Fibroblast of villous mesenchyme (primary cell): ENCODE results near the gene KIAA0753. TPM values are rescaled to one million over a fixed set of nuclear protein-coding genes. Genes with fewer than 3 reads are reported as not detected.

Source experiments
- DNase-seq: peaks from one replicate; pipeline ENCODE4 v3.0.0-alpha.2; 2010; ENCODE audit warnings: low read depth
- H3K4me3 ChIP-seq: 2 replicates; pipeline ENCODE4 v1.5.1; 2011; ENCODE audit warnings: low read depth, mild to moderate bottlenecking, low read length
- total RNA-seq: library from RNA; depleted of rRNA; stranded (reverse); fragments of >200 nt; gene quantifications from 2 replicates; pipeline ENCODE4 v1.2.3, GENCODE V29; 2012
- TF ChIP-seq, protein P1 (sequence below): IDR thresholded peaks from 2 replicates; pipeline ENCODE4 v1.5.1; 2012; ENCODE audit warnings: low read depth, mild to moderate bottlenecking, low read length; ENCODE audit not compliant: insufficient read depth

KIAA0753 gene
- total RNA-seq, 1 donor, result 23.3 TPM

DNA sequence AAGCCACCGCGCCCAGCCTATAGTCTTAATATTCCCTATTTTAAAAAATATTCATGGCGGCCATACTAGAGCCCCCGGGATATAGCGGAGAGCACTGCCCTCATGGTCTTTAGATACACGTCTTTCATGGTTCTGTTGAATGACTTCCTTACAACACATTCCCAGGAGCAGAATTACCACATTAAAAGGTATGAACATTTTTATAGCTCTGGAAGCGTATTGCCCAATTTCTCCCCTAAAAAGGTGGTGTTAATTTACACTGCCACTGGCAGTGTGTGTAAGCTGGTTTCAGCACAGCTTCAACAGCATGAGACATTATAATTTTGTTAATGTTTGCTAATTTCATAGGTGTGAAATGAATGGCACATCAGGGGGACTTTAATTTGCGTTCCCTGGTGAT is 30.1 kb upstream of the KIAA0753 start:
- TF ChIP-seq, protein P1, sequence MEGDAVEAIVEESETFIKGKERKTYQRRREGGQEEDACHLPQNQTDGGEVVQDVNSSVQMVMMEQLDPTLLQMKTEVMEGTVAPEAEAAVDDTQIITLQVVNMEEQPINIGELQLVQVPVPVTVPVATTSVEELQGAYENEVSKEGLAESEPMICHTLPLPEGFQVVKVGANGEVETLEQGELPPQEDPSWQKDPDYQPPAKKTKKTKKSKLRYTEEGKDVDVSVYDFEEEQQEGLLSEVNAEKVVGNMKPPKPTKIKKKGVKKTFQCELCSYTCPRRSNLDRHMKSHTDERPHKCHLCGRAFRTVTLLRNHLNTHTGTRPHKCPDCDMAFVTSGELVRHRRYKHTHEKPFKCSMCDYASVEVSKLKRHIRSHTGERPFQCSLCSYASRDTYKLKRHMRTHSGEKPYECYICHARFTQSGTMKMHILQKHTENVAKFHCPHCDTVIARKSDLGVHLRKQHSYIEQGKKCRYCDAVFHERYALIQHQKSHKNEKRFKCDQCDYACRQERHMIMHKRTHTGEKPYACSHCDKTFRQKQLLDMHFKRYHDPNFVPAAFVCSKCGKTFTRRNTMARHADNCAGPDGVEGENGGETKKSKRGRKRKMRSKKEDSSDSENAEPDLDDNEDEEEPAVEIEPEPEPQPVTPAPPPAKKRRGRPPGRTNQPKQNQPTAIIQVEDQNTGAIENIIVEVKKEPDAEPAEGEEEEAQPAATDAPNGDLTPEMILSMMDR, result no peak
- H3K4me3 ChIP-seq, result no peak overlapping the region
- DNase-seq, result no peak

DNA sequence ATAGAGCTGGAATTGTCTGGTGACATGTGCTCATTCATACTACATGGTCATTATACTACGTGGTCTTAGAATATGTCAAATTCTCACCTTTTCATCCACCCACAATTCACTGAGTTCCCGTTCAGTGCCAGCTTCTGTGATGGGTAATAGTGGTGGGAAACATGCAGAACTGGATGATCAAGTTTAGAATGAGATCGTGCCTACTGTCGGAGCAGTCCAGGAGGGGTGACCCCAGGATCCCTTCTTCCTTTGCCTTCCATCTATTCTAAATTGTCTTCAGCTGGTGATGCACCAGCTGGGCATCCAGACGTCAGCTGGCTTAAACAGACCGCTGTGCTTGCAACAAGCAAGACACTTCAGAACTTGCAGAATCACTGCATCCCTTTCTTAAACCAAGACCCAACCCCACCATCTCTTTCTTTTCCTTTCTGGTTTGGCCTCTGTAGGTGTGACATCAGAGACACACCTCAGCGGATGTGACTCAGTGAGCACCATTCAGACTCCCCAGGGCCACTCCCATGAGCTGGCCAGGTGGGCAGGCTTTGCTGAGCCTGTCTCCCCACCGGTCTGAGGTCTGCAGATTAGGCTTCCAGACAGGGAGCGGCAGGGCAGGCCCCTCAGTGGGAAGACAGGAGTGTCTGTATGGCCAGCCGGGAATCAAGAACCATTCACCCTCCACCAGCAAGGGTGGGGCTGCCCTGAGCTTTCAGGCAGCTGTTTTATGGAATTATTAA is 29.1 kb upstream of the KIAA0753 start:
- no peak for DNase-seq
- no peak overlapping the region for H3K4me3 ChIP-seq
- TF ChIP-seq, protein P1, result no peak

DNA sequence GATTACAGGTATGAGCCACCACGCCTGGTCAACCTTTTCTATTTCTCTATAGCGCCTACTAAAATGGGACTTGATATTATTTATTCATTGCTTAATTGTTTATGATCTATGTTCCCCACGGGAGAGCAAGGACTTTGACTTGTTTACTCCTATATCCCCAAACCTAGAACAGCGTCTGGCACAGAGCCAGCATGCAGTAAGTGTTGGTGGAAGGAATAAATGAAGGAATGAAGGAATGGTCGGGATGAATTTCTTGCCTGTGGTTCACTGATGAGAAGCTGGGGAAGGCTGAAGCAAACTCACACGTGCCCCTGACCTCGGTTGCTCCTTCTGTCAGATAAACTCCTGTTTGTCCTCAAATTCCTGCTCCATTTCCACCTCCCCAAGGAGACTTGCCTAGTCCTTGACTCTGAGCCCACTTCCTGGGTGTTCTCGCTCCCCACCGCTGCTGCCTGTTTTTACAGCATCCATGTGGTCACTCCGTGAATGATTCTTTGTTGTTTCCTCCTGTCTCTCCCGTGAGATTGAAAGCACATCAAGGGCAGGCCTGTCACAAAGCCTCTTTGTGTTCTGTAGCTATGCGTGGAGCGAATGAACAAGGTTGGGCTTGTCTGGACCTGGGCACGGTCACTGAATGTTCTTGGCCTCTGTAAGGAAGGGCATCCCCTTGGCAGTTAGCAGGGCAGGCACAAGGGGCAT is 28.4 kb upstream of the KIAA0753 start:
- DNase-seq, result no peak
- TF ChIP-seq, protein P1, result no peak
- no peak overlapping the region for H3K4me3 ChIP-seq

DNA sequence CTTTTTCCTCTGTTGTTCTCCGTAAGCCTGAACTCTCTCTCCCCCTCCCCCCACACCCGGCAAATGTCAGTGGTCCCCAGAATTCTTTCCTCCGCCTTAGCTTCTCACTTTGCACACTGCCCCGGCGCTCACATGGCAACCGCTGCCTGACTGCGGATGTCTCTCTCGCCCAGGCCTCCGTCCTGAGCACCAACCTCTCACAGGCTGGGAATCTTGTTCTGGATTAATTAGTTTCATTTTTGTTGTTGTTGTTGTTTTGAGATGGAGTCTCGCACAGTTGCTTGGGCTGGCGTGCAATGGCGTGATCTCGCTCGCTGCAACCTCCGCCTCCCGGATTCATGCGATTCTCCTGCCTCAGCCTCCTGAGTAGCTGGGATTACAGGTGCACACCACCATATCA is 27.7 kb upstream of the KIAA0753 start:
- no peak overlapping the region for H3K4me3 ChIP-seq
- no peak for DNase-seq
- TF ChIP-seq, protein P1, result no peak

DNA sequence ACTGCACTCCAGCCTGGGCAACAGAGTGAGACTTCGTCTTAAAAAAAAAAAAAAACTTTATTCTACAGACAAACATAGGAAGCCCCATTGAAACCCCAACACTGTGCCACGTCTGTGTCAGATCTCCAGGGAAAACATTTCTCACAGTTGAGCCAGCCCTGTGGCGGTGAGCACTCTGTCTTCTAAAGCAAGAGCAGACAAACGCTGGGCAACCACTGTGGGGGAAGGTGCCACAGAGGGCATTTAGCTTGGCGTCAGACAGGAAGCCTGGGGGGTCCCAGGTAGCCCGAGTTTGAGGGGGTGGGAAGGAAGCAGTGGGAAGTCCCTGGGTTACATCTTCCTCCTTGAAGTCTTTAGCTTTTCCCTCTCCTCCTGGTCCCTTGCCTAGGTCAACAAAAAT is 27.0 kb upstream of the KIAA0753 start:
- no peak overlapping the region for H3K4me3 ChIP-seq
- TF ChIP-seq, protein P1, result no peak
- no peak for DNase-seq

DNA sequence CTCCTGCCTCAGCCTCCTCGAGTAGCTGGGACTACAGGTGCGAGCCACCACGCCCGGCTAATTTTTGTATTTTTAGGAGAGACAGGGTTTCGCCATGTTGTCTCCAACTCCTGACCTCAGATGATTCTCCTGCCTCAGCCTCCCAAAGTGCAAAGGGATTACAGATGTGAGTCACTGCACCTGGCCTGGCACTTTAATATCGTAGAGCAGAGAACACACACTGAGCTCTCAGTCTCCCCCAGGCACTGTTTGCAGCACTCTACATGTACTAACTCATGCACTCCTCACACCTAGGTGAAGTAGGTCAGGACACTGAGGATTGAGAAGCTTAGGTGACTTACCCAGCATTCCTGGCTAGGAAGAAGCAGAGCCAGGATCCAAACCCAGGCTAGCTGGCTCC is 26.0 kb upstream of the KIAA0753 start:
- TF ChIP-seq, protein P1, result no peak
- H3K4me3 ChIP-seq, result no peak overlapping the region
- no peak for DNase-seq
